ENCODE results near the gene ITPR2.

ITPR2 gene

DNA sequence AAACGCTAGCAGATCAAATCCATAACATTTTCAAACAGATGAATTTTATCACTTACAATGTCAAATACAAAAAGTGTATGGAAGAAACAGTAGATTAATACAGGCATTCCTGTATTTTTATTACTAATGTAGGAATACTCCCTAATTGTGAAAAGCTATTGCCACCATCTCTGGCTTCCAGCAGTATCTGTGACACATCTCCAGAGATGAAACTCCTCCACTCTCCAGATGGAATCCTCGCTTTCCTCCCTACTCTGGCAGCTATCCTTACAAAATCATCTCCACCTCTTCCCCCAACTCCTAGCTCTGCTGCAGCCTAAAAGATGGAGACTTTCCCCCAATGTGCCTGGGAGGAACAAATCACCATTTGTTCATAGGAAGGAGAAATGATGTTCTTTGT, 426.2 kb downstream of the ITPR2 start:
- DNase-seq (ENCODE audit: low spot score in 2 of 2), result no peak
- no peaks in the 10 kb centered on the region for H3K4me1 Mint-ChIP-seq
- no peaks in the 10 kb centered on the region for H3K9me3 Mint-ChIP-seq
- no peaks in the 10 kb centered on the region for H3K27me3 Mint-ChIP-seq
- H3K4me3 Mint-ChIP-seq, result no peak overlapping the region
- ATAC-seq (ENCODE audit: low read depth), result no peak
- H3K27ac Mint-ChIP-seq, result no peak overlapping the region
- peaks cover 10% of the 10 kb centered on the region for H3K36me3 Mint-ChIP-seq

DNA sequence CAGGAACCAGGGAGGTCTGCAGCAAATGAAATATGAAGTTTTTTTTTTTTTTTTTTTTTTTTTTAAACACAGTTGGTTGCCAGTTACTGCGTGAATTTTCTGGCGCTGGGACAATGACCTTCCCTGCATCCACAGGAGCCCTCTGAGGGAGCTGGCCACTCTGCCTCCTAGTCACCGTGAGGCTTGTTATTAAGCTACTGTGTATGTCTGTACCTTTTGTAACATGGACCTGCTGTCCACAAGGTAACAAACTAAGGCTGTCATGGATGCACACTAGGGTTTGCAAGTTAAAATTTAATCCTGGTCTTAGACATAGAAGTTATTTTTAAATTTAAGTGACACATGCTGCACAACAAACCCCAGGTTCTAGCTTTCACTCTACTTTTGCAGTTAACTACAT, 426.6 kb downstream of the ITPR2 start:
- DNase-seq (ENCODE audit: low spot score in 2 of 2) (no peak), ATAC-seq (ENCODE audit: low read depth) (no peak)
- Mint-ChIP-seq H3K27ac (no peak overlapping the region), H3K36me3 (peaks cover 10% of the 10 kb centered on the region), H3K9me3 (no peaks in the 10 kb centered on the region), H3K27me3 (no peaks in the 10 kb centered on the region), H3K4me1 (no peaks in the 10 kb centered on the region), H3K4me3 (no peak overlapping the region)

GRCh38 chr12:26403601-26404000, 429.4 kb downstream of the ITPR2 start:
- Mint-ChIP-seq H3K9me3 (no peaks in the 10 kb centered on the region), H3K4me3 (no peak overlapping the region), H3K27ac (no peak overlapping the region), H3K36me3 (peaks cover 2% of the 10 kb centered on the region), H3K27me3 (no peaks in the 10 kb centered on the region), H3K4me1 (no peaks in the 10 kb centered on the region)
- no peak for ATAC-seq (ENCODE audit: low read depth)
- DNase-seq (ENCODE audit: low spot score in 2 of 2), result no peak

- Mint-ChIP-seq H3K27ac (no peak overlapping the region), H3K4me3 (no peak overlapping the region), H3K4me1 (no peaks in the 10 kb centered on the region), H3K27me3 (no peaks in the 10 kb centered on the region), H3K36me3 (peaks cover 3% of the 10 kb centered on the region), H3K9me3 (no peaks in the 10 kb centered on the region)
- DNase-seq (ENCODE audit: low spot score in 2 of 2) (peak in 1 of 2 donors; percentile 18), ATAC-seq (ENCODE audit: low read depth) (peak; percentile 70)
Measured at GRCh38 chr12:26402648-26403047, 430.3 kb downstream of the ITPR2 start.

DNA sequence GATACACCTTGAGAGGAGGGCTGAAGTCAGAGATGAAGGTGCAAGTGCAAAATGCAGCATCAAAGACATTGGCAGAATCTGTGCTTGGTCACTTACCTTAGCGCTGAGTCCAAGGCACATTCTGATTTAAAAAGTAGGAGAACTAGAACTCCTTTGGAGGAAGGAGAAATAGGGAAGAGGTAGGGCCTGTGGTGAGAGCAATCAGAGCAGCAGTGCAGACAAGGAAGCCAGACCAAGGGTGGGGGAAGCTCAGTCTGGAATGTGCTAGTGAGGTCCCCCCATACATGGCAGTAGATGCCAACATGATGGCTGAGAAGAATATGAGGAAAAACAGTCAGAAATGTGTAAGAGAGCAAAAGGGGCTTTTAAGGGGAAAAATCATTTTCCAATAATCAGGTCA, 431.1 kb downstream of the ITPR2 start:
- ATAC-seq (ENCODE audit: low read depth), result no peak
- Mint-ChIP-seq H3K4me3 (no peak overlapping the region), H3K9me3 (no peaks in the 10 kb centered on the region), H3K4me1 (no peaks in the 10 kb centered on the region), H3K27me3 (no peaks in the 10 kb centered on the region), H3K36me3 (peaks cover 3% of the 10 kb centered on the region), H3K27ac (no peak overlapping the region)
- no peak for DNase-seq (ENCODE audit: low spot score in 2 of 2)

DNA sequence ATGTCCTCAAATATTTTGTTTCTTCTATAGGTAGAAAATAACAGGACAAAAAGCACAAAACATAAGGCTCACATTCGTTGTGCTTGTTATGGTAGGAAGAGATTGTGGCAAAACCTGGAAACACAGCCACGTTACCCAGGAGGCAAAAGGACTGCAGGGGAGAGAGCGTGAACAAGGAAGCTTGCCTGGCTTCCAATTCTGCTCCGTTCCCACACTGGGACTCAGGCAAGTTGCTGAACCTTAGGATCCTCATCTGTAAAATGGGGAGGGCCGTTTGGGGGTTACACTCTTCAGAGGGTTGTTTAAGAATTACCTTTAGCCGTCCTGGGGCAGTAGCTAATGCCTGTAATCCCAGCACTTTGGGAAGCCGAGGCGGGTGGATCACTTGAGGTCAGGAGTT, 432.4 kb downstream of the ITPR2 start:
- ATAC-seq (ENCODE audit: low read depth), result no peak
- H3K4me3 Mint-ChIP-seq, result no peak overlapping the region
- peaks cover 3% of the 10 kb centered on the region for H3K36me3 Mint-ChIP-seq
- no peak overlapping the region for H3K27ac Mint-ChIP-seq
- no peaks in the 10 kb centered on the region for H3K4me1 Mint-ChIP-seq
- H3K27me3 Mint-ChIP-seq, result no peaks in the 10 kb centered on the region
- no peaks in the 10 kb centered on the region for H3K9me3 Mint-ChIP-seq
- no peak for DNase-seq (ENCODE audit: low spot score in 2 of 2)

GRCh38 chr12:26399381-26399780, 433.6 kb downstream of the ITPR2 start:
- Mint-ChIP-seq H3K27me3 (no peaks in the 10 kb centered on the region), H3K9me3 (no peaks in the 10 kb centered on the region)
- ATAC-seq (ENCODE audit: low read depth), result no peak

DNA sequence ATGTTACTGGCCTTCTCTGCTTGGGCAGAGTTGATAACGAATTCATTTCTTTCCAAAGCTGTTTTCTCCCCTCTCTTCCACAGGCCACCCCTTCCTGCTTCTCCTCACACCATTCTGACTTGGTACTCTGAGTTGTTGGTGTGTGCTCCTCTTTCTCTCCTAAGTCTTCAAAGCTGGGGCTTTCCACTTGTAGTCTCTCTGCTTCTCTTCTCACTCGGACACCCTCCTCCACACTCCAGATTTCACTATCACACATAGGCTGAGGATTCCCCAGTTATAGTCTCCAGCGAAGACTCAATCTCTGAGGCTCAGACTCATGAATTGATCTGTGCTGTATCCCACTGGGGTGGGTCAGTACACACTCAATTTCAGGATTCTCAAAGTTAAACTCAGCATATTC, 436.6 kb downstream of the ITPR2 start:
- no peak for DNase-seq (ENCODE audit: low spot score in 2 of 2)
- Mint-ChIP-seq H3K9me3 (no peaks in the 10 kb centered on the region), H3K27ac (no peak overlapping the region), H3K27me3 (no peaks in the 10 kb centered on the region), H3K36me3 (peaks cover 16% of the 10 kb centered on the region), H3K4me3 (no peak overlapping the region), H3K4me1 (no peaks in the 10 kb centered on the region)
- no peak for ATAC-seq (ENCODE audit: low read depth)

More at GRCh38 chr12:26399381-26399780, 433.6 kb downstream of the ITPR2 start:
- no peak overlapping the region for H3K4me3 Mint-ChIP-seq
- no peak overlapping the region for H3K27ac Mint-ChIP-seq
- DNase-seq (ENCODE audit: low spot score in 2 of 2), result no peak
- peaks cover 3% of the 10 kb centered on the region for H3K36me3 Mint-ChIP-seq
- H3K4me1 Mint-ChIP-seq, result no peaks in the 10 kb centered on the region

GRCh38 chr12:26389343-26389742, 443.7 kb downstream of the ITPR2 start:
- Mint-ChIP-seq H3K27me3 (no peaks in the 10 kb centered on the region), H3K9me3 (peaks cover 3% of the 10 kb centered on the region), H3K36me3 (peaks cover 48% of the 10 kb centered on the region), H3K4me1 (peaks cover 4% of the 10 kb centered on the region), H3K27ac (no peak overlapping the region), H3K4me3 (no peak overlapping the region)
- ATAC-seq (ENCODE audit: low read depth) (no peak), DNase-seq (ENCODE audit: low spot score in 2 of 2) (no peak)

- H3K36me3 Mint-ChIP-seq, result peaks cover 42% of the 10 kb centered on the region
- no peaks in the 10 kb centered on the region for H3K27me3 Mint-ChIP-seq
- H3K4me1 Mint-ChIP-seq, result peaks cover 10% of the 10 kb centered on the region
- ATAC-seq (ENCODE audit: low read depth) (no peak), DNase-seq (ENCODE audit: low spot score in 2 of 2) (no peak)
- peaks cover 5% of the 10 kb centered on the region for H3K9me3 Mint-ChIP-seq
- no peak overlapping the region for H3K27ac Mint-ChIP-seq
- no peak overlapping the region for H3K4me3 Mint-ChIP-seq
Measured at GRCh38 chr12:26384536-26384935, 448.5 kb downstream of the ITPR2 start.

DNA sequence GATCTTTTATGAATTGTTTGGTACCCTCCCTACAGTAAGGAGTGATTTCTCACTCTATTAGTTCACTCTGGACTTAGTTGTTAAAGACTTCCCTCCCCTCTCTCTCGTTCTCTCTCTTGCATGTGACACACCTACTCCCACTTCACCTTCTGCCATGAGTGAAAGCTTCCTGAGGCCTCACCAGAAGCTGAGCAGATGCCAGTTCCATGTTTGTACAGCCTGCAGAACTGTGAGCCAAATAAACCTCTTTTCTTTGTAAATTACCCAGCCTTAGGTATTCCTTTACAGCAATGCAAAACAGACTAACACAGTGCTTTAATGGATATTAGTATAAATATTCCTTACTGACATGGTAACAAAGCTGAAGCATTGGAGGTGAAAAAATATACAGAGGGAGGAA, 450.0 kb downstream of the ITPR2 start:
- Mint-ChIP-seq H3K9me3 (peaks cover 5% of the 10 kb centered on the region), H3K4me3 (no peak overlapping the region), H3K27ac (no peak overlapping the region), H3K4me1 (peaks cover 10% of the 10 kb centered on the region), H3K27me3 (no peaks in the 10 kb centered on the region), H3K36me3 (peaks cover 38% of the 10 kb centered on the region)
- no peak for DNase-seq (ENCODE audit: low spot score in 2 of 2)
- no peak for ATAC-seq (ENCODE audit: low read depth)

DNA sequence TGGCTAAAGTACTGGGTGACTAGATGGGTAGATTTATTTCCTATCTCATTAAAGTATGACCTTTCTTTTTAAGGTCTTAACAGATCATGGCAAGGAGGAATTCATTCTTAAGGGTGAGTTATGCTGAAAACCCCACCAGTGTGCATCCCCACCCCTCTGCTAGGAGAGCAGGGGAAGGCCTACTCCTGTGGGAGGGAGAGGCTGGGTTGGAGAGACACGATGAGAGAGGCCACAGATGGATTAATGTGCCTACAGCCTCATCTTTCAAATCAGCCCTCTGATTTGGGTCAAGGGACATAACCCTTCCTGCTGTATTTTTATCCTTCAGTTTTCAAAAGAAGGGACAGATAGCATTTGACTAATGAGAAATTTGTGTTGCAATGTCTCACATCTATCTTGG, 452.1 kb downstream of the ITPR2 start:
- peaks cover 7% of the 10 kb centered on the region for H3K9me3 Mint-ChIP-seq
- DNase-seq (ENCODE audit: low spot score in 2 of 2) (no peak), ATAC-seq (ENCODE audit: low read depth) (no peak)
- no peak overlapping the region for H3K27ac Mint-ChIP-seq
- no peak overlapping the region for H3K4me3 Mint-ChIP-seq
- H3K36me3 Mint-ChIP-seq, result peaks cover 35% of the 10 kb centered on the region
- no peaks in the 10 kb centered on the region for H3K27me3 Mint-ChIP-seq
- H3K4me1 Mint-ChIP-seq, result peaks cover 12% of the 10 kb centered on the region

- Mint-ChIP-seq H3K27me3 (no peaks in the 10 kb centered on the region), H3K4me3 (no peak overlapping the region), H3K27ac (no peak overlapping the region), H3K36me3 (peaks cover 25% of the 10 kb centered on the region), H3K4me1 (peaks cover 8% of the 10 kb centered on the region), H3K9me3 (peaks cover 4% of the 10 kb centered on the region)
- ATAC-seq (ENCODE audit: low read depth), result no peak
- no peak for DNase-seq (ENCODE audit: low spot score in 2 of 2)
Measured at GRCh38 chr12:26379777-26380467, 453.1 kb downstream of the ITPR2 start.

DNA sequence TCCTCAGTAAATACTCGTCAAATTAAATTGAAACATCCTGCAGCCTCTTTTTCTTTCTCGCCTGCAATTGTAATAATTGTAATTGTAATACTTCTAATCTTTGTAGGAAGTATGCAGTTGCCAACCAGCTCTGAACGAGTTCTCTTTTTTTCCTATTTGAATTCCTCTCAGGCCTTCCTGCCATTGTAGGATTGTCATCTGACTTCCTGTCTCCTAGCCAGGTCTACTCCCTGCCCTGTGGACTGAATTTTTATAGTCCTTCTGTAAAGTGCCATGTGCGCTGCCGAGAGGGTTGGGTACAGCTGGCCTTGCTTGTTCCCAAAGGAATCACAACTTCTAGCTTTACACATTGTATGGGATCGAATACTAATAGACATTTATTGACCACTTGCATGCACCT, 454.3 kb downstream of the ITPR2 start:
- no peak overlapping the region for H3K27ac Mint-ChIP-seq
- H3K27me3 Mint-ChIP-seq, result no peaks in the 10 kb centered on the region
- peaks cover 17% of the 10 kb centered on the region for H3K36me3 Mint-ChIP-seq

GRCh38 chr12:26374934-26375680, 457.9 kb downstream of the ITPR2 start:
- Mint-ChIP-seq H3K36me3 (peaks cover 12% of the 10 kb centered on the region), H3K27me3 (no peaks in the 10 kb centered on the region), H3K9me3 (peaks cover 2% of the 10 kb centered on the region), H3K27ac (no peak overlapping the region), H3K4me1 (peaks cover 5% of the 10 kb centered on the region), H3K4me3 (no peak overlapping the region)
- no peak for ATAC-seq (ENCODE audit: low read depth)
- no peak for DNase-seq (ENCODE audit: low spot score in 2 of 2)

More for the DNA sequence above, 454.3 kb downstream of the ITPR2 start:
- peaks cover 4% of the 10 kb centered on the region for H3K9me3 Mint-ChIP-seq
- no peak overlapping the region for H3K4me3 Mint-ChIP-seq
- no peak for ATAC-seq (ENCODE audit: low read depth)
- DNase-seq (ENCODE audit: low spot score in 2 of 2), result no peak
- peaks cover 8% of the 10 kb centered on the region for H3K4me1 Mint-ChIP-seq

Measured in memory B cell (primary cell).